GM18498 (cell line): ENCODE data around the gene ALG14.
"Not testable (repeated sequence)": the region's sequence is repeated elsewhere in the genome, so short reads cannot be mapped to it uniquely, and the experiment has no call there.

Source experiments
- ATAC-seq: cut with Tn5 transposase; IDR thresholded peaks from one replicate; pipeline ENCODE4 v1.9.1; 2021; ENCODE audit warnings: mild to moderate bottlenecking, moderate library complexity; ENCODE audit not compliant: unreplicated experiment

The ALG14 gene

GRCh38 chr1:95088303-95088702 is 15.6 kb upstream of the ALG14 start:
- no peak for ATAC-seq

- ATAC-seq = no peak
These were observed 14.3 kb upstream of the ALG14 start for GRCh38 chr1:95086949-95087533.

GRCh38 chr1:95085376-95085775 is 12.6 kb upstream of the ALG14 start:
- ATAC-seq = no peak

- ATAC-seq = peak; percentile 83
These were observed 11.8 kb upstream of the ALG14 start for GRCh38 chr1:95084317-95085176.

- ATAC-seq = no peak
These were observed 8.1 kb upstream of the ALG14 start for GRCh38 chr1:95080879-95081278.

- no peak for ATAC-seq
These were observed 7.7 kb upstream of the ALG14 start for GRCh38 chr1:95080446-95080845.

GRCh38 chr1:95076034-95076433 is 3.3 kb upstream of the ALG14 start:
- ATAC-seq = no peak

- peak; percentile 0 for ATAC-seq
These were observed 695 bp upstream of the ALG14 start for GRCh38 chr1:95073446-95073845.

GRCh38 chr1:95072117-95072516 is 634 bp downstream of the ALG14 start:
- ATAC-seq = peak; percentile 2

GRCh38 chr1:95071539-95071938 is 1.2 kb downstream of the ALG14 start:
- no peak for ATAC-seq

- ATAC-seq = no peak
These were observed 3.0 kb downstream of the ALG14 start for GRCh38 chr1:95069710-95070093.

- no peak for ATAC-seq
These were observed 3.6 kb downstream of the ALG14 start for GRCh38 chr1:95068956-95069709.

GRCh38 chr1:95067568-95067967 is 5.2 kb downstream of the ALG14 start:
- ATAC-seq = no peak

GRCh38 chr1:95067062-95067461 is 5.7 kb downstream of the ALG14 start:
- ATAC-seq = no peak

GRCh38 chr1:95061445-95062006 is 11.2 kb downstream of the ALG14 start:
- no peak for ATAC-seq

- no peak for ATAC-seq
These were observed 13.8 kb downstream of the ALG14 start for GRCh38 chr1:95058974-95059373.

- ATAC-seq = no peak
These were observed 15.4 kb downstream of the ALG14 start for GRCh38 chr1:95057351-95057750.

GRCh38 chr1:95049935-95050334 is 22.8 kb downstream of the ALG14 start:
- ATAC-seq = no peak

- ATAC-seq = no peak
These were observed 24.4 kb downstream of the ALG14 start for GRCh38 chr1:95048317-95048716.

- ATAC-seq = not testable (repeated sequence)
These were observed 25.1 kb downstream of the ALG14 start for GRCh38 chr1:95047624-95048023.

GRCh38 chr1:95046359-95046758 is 26.4 kb downstream of the ALG14 start:
- ATAC-seq = no peak
